GM23248 (cell line): ENCODE measurements around the gene ZNF593.

ENCODE experiments used
- EZH2 ChIP-seq: fragments of 200-600 bp; sonication (generic); IDR thresholded peaks from 2 replicates; pipeline ENCODE4 v1.6.1; 2018; ENCODE audit warnings: antibody characterized with exemption, mild to moderate bottlenecking; ENCODE audit not compliant: insufficient read depth, poor library complexity, severe bottlenecking
- EZH2phosphoT487 ChIP-seq: fragments of 200-600 bp; sonication (generic); IDR thresholded peaks from 2 replicates; pipeline ENCODE4 v1.6.1; 2018; ENCODE audit warnings: antibody characterized with exemption, moderate library complexity, mild to moderate bottlenecking, low read depth; ENCODE audit not compliant: insufficient read depth

GRCh38 chr1:26182383-26182696 is 12.6 kb downstream of the ZNF593 start:
- no peak for TF ChIP-seq EZH2
- TF ChIP-seq EZH2phosphoT487, result no peak
